CD4-positive, alpha-beta T cell (primary cell): ENCODE results near the gene CDH2. TPM values are rescaled to one million over a fixed set of nuclear protein-coding genes. Genes with fewer than 3 reads are reported as not detected.

ENCODE experiments used
- ATAC-seq: fragments of 200-7000 bp; cut with Tn5 transposase; one replicate; pipeline ENCODE4 v1.10.0; 2022; ENCODE audit warnings: mild to moderate bottlenecking; ENCODE audit not compliant: poor library complexity
- CTCF ChIA-PET: fragments of 350-600 bp; sonication (Branson Sonifier 250); formaldehyde crosslinking; loops from one replicate; lab custom pipeline; 2021; ENCODE audit warnings: antibody characterized with exemption, inconsistent platforms; lab: Charles Lee
- POLR2A ChIA-PET: fragments of 350-600 bp; sonication (Branson Sonifier 250); formaldehyde crosslinking; loops from one replicate; lab custom pipeline; 2021; ENCODE audit warnings: antibody characterized with exemption, inconsistent platforms; lab: Charles Lee
- DNase-seq, 14 experiments: peaks; one replicate each; pipeline ENCODE4 v3.0.0-alpha.2; 2013 to 2020; ENCODE audit warnings: mixed read lengths in 2 of 14
- H3K27ac ChIP-seq, 2 donors: one replicate each; pipeline versions ENCODE4 v1.5.1 to v1.7.0; 2013; ENCODE audit warnings: low read length in 2 of 2, low read depth in 1 of 2, mild to moderate bottlenecking in 1 of 2
- H3K27me3 ChIP-seq, 2 experiments: 1 replicate in 1 of 2; 2 replicates in 1 of 2; pipeline versions ENCODE4 v1.6.1 to v1.7.0; 2013; ENCODE audit warnings: low read length in 2 of 2, control low read depth in 1 of 2, mild to moderate bottlenecking in 1 of 2, moderate library complexity in 1 of 2; ENCODE audit not compliant: insufficient read depth in 2 of 2, control insufficient read depth in 1 of 2
- H3K36me3 ChIP-seq: one replicate; pipeline ENCODE4 v1.6.1; 2013; ENCODE audit warnings: low read length, control low read depth; ENCODE audit not compliant: insufficient read depth
- H3K4me1 ChIP-seq: one replicate; pipeline ENCODE4 v1.6.1; 2013; ENCODE audit warnings: low read length, control low read depth; ENCODE audit not compliant: insufficient read depth
- H3K4me3 ChIP-seq: one replicate; pipeline ENCODE4 v1.5.1; 2013; ENCODE audit warnings: mild to moderate bottlenecking, low read length, moderate library complexity
- H3K9me3 ChIP-seq, 2 experiments: 1 replicate in 1 of 2; 2 replicates in 1 of 2; pipeline versions ENCODE4 v1.6.1 to v1.7.0; 2013; ENCODE audit warnings: low read length in 2 of 2, mild to moderate bottlenecking in 2 of 2, control low read depth in 1 of 2, moderate library complexity in 1 of 2; ENCODE audit not compliant: control insufficient read depth in 1 of 2, insufficient read depth in 1 of 2
- H3K27ac Mint-ChIP-seq: one replicate; pipeline ENCODE4 v1.8.0; 2020; ENCODE audit warnings: mixed read lengths
- H3K27me3 Mint-ChIP-seq: one replicate; pipeline ENCODE4 v1.8.0; 2021; ENCODE audit warnings: mixed read lengths
- H3K36me3 Mint-ChIP-seq: one replicate; pipeline ENCODE4 v1.8.0; 2021; ENCODE audit warnings: low read depth, mixed read lengths
- H3K4me1 Mint-ChIP-seq: one replicate; pipeline ENCODE4 v1.8.0; 2021; ENCODE audit warnings: low read depth, mixed read lengths
- H3K4me3 Mint-ChIP-seq: one replicate; pipeline ENCODE4 v1.8.0; 2020; ENCODE audit warnings: mild to moderate bottlenecking, mixed read lengths
- H3K9me3 Mint-ChIP-seq: one replicate; pipeline ENCODE4 v1.8.0; 2020; ENCODE audit warnings: mixed read lengths
- intact Hi-C, 2 experiments: fragments of 100-400 bp; cut with DNase I in 1 of 2; cut with micrococcal nuclease in 1 of 2; formaldehyde crosslinking; loops; one replicate each; pipeline versions ENCODE4 v1.15.1 to v1.9.0; 2023 to 2025; cut with DNase I, micrococcal nuclease
- total RNA-seq, 174 experiments: library from RNA in 2 of 174; stranded (reverse) in 2 of 174; gene quantifications; one replicate each; pipeline ENCODE4 v1.2.3 and lab custom pipeline; 2021 to 2026
- TF ChIP-seq, protein P1 (sequence below): fragments of 200-600 bp; IDR thresholded peaks from one replicate; pipeline ENCODE4 v1.8.0; 2022; ENCODE audit warnings: antibody characterized with exemption, mild to moderate bottlenecking

Gene CDH2
- total RNA-seq, 2 experiments from 2014 or later = not detected

DNA sequence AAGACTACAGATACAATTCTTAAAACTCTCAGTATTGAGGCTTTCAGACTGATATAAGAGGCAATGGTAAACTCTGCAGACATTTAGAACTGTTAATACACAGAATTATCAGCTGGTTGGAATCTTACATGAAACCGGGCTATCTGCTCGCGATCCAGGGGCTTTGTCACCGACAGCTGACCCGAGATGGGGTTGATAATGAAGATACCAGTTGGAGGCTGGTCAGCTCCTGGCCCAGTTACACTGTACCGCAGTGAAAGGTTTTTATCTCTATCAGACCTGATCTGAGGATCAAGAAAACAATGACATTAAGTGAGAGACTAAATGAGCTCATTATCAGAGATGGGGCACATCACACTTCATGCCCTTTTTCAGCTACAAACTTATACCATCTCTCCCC, 167.3 kb downstream of the CDH2 start:
- Mint-ChIP-seq H3K4me3 (no peak overlapping the region), H3K36me3 (no peaks in the 10 kb centered on the region), H3K27me3 (no peaks in the 10 kb centered on the region), H3K9me3 (peaks cover 2% of the 10 kb centered on the region), H3K27ac (no peak overlapping the region), H3K4me1 (no peaks in the 10 kb centered on the region)
- intact Hi-C loops = no loop called here
- DNase-seq (no peak), ATAC-seq (no peak)
- Histone ChIP-seq H3K9me3 (no peaks in the 10 kb centered on the region), H3K4me3 (no peak overlapping the region), H3K27me3 (no peaks in the 10 kb centered on the region), H3K36me3 (no peaks in the 10 kb centered on the region), H3K27ac (no peak overlapping the region), H3K4me1 (no peaks in the 10 kb centered on the region)
- CTCF ChIA-PET = no interaction called here
- TF ChIP-seq, protein P1, sequence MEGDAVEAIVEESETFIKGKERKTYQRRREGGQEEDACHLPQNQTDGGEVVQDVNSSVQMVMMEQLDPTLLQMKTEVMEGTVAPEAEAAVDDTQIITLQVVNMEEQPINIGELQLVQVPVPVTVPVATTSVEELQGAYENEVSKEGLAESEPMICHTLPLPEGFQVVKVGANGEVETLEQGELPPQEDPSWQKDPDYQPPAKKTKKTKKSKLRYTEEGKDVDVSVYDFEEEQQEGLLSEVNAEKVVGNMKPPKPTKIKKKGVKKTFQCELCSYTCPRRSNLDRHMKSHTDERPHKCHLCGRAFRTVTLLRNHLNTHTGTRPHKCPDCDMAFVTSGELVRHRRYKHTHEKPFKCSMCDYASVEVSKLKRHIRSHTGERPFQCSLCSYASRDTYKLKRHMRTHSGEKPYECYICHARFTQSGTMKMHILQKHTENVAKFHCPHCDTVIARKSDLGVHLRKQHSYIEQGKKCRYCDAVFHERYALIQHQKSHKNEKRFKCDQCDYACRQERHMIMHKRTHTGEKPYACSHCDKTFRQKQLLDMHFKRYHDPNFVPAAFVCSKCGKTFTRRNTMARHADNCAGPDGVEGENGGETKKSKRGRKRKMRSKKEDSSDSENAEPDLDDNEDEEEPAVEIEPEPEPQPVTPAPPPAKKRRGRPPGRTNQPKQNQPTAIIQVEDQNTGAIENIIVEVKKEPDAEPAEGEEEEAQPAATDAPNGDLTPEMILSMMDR = no peak
- POLR2A ChIA-PET = no interaction called here

DNA sequence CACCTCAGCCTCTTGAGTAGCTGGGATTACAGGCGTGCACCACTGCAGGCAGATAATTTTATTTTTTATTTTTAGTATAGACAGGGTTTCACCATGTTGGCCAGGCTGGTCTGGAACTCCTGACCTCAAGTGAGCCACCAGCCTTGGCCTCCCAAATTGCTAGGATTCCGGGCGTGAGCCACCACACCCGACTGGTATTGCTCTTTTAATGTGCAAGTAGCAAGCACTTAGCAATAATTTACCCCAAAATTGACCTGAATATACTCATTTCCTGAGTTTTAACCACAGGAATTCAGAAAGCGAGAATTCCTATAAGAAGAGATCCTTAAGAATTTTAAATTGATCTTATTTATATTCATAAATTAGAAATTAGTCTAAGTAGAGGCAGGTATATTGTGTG, 169.1 kb downstream of the CDH2 start:
- ATAC-seq (no peak), DNase-seq (no peak)
- Histone ChIP-seq H3K9me3 (peaks cover 0 to 4% of the 10 kb centered on the region in 2 experiments), H3K27me3 (no peaks in the 10 kb centered on the region), H3K4me3 (no peak overlapping the region), H3K36me3 (no peaks in the 10 kb centered on the region), H3K4me1 (no peaks in the 10 kb centered on the region), H3K27ac (no peak overlapping the region)
- intact Hi-C loops = no loop called here
- Mint-ChIP-seq H3K27me3 (no peaks in the 10 kb centered on the region), H3K9me3 (peaks cover 2% of the 10 kb centered on the region), H3K36me3 (no peaks in the 10 kb centered on the region), H3K4me3 (no peak overlapping the region), H3K4me1 (no peaks in the 10 kb centered on the region), H3K27ac (no peak overlapping the region)
- POLR2A ChIA-PET = no interaction called here
- CTCF ChIA-PET = no interaction called here
- TF ChIP-seq, protein P1 = no peak

DNA sequence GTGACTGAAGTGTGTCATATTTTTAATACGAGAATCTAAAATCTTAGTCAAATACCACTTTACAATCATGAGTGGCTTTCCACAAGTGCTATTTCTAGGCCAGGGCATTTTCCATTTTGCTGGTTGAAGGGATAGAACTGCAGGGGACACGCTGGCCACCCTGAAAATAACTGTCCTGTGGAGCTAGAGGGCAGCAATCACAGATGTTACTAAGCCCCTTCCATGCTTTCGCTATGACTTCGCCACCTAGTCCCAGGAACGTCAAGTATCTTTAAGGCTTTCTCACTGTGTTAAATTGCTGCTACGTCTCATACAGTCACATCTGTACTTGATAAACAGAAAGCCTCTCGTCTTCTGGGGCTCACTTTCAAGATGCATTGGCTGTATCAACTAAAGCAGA, 171.8 kb downstream of the CDH2 start:
- no peaks in the 10 kb centered on the region for H3K36me3 Mint-ChIP-seq
- TF ChIP-seq, protein P1 = no peak
- H3K27me3 Mint-ChIP-seq = no peaks in the 10 kb centered on the region
- Histone ChIP-seq H3K9me3 (peaks cover 2 to 4% of the 10 kb centered on the region in 2 experiments), H3K4me1 (no peaks in the 10 kb centered on the region), H3K27me3 (no peaks in the 10 kb centered on the region), H3K27ac (no peak overlapping the region), H3K4me3 (no peak overlapping the region), H3K36me3 (no peaks in the 10 kb centered on the region)
- intact Hi-C loops = no loop called here
- ChIA-PET POLR2A (no interaction called here), CTCF (no interaction called here)
- no peaks in the 10 kb centered on the region for H3K4me1 Mint-ChIP-seq
- H3K9me3 Mint-ChIP-seq = peaks cover 2% of the 10 kb centered on the region
- DNase-seq (no peak), ATAC-seq (no peak)
- H3K27ac Mint-ChIP-seq = no peak overlapping the region
- no peak overlapping the region for H3K4me3 Mint-ChIP-seq
